Natural killer cell treated with Interleukin-12 subunit alpha and Interleukin-12 subunit beta and Interleukin-15 and Interleukin-18, amount 100 ng/mL, for 72 hours (primary cell): Measurements from ENCODE around the gene TJP1. TPM values are rescaled to one million over a fixed set of nuclear protein-coding genes. Genes with fewer than 3 reads are reported as not detected.
"Not testable (repeated sequence)": the region's sequence is repeated elsewhere in the genome, so short reads cannot be mapped to it uniquely, and the experiment has no call there.

ENCODE experiments used
- ATAC-seq, 2 donors: fragments of 150-1000 bp; cut with Tn5 transposase in 1 of 2; sonication (Bioruptor Pico), chemical (Tn5 transposase) in 1 of 2; 2 replicates each; pipeline ENCODE4 v1.10.0; 2021
- DNase-seq: peaks from one replicate; pipeline ENCODE4 v3.0.0; 2022; ENCODE audit warnings: low spot score
- H3K27ac Mint-ChIP-seq, 2 donors: 1 replicate in 1 of 2; 2 replicates in 1 of 2; pipeline ENCODE4 v1.8.0; 2022; ENCODE audit warnings: mixed read lengths in 2 of 2, mild to moderate bottlenecking in 1 of 2, moderate library complexity in 1 of 2
- H3K27me3 Mint-ChIP-seq, 2 donors: 1 replicate in 1 of 2; 2 replicates in 1 of 2; pipeline ENCODE4 v1.8.0; 2022; ENCODE audit warnings: mixed read lengths in 2 of 2
- H3K36me3 Mint-ChIP-seq: one replicate; pipeline ENCODE4 v1.8.0; 2022; ENCODE audit warnings: mixed read lengths
- H3K4me1 Mint-ChIP-seq, 2 donors: 1 replicate in 1 of 2; 2 replicates in 1 of 2; pipeline ENCODE4 v1.8.0; 2022; ENCODE audit warnings: low read depth in 2 of 2, mixed read lengths in 2 of 2, mild to moderate bottlenecking in 1 of 2
- H3K4me3 Mint-ChIP-seq: one replicate; pipeline ENCODE4 v1.8.0; 2022; ENCODE audit warnings: mixed read lengths
- H3K9me3 Mint-ChIP-seq: 2 replicates; pipeline ENCODE4 v1.8.0; 2022; ENCODE audit warnings: mixed read lengths
- total RNA-seq, 2 donors: library from RNA; stranded (reverse); gene quantifications; one replicate each; pipeline ENCODE4 v1.2.3, GENCODE V29; 2022

The TJP1 gene
- total RNA-seq, 2 donors from 2014 or later = 0.14 TPM; not detected in 1

DNA sequence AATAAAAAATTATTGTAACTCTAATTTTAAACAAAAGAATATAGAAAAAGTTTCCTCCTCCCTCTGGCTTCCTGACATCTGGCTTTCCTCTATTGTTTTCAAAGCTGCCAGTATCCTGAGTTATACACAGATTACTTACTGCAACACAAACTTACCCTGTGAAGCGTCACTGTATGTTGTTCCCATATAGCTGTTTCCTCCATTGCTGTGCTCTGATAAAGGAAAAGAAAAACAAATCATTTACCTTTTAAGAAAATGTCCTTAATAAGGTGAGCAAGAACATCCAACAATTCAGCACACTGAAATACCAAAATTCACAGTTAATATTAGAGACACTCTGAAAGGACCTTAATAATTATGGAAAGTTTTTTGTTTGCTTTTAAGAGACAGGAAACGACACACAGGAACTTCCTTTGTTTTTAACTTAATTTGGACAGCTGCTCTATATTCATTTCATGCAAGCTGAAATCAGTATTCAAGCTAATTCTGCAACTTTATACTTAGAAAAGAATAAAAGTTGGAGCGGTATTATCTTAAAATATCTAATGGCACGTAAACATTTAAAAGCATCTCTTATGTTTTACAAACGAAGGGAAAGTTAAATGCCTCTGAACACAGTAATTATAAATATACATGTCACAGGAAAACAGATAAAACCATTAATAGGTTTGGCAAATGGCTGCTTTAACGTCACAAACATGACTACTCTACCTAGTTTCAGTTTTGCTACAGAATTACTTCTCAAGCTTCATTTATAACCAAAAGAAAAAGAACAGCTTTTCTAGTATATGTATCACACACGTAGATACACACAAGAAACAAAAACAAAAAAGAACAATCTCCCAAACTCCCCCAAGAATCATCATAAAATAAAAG, 21.5 kb downstream of the TJP1 start:
- Mint-ChIP-seq H3K9me3 (no peaks in the 10 kb centered on the region), H3K27ac (no peak overlapping the region)
- no peak for ATAC-seq

DNA sequence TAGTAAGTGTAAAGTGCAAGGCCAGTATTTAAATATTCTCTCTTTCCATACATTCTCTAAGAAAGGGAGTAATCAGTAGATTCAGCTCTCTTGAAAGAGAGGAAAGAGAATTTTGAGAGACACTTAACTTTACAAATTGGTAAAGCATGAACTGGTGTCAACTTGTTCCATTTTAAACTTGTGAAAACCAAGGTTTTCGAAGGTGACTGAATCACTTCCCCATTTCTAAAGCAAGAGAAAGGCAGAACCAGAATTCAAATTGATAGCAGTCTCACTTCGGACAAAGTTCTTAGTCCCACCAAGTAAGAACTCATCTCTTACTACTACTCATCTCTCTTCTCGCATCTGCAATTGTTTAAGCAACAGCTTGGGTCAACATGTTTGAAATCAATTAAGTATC, 22.4 kb downstream of the TJP1 start:
- Mint-ChIP-seq H3K4me1 (no peaks in the 10 kb centered on the region), H3K9me3 (no peaks in the 10 kb centered on the region), H3K27ac (no peak overlapping the region), H3K36me3 (no peaks in the 10 kb centered on the region), H3K27me3 (peaks cover 23 to 43% of the 10 kb centered on the region in 2 donors), H3K4me3 (no peak overlapping the region)
- DNase-seq = no peak
- ATAC-seq = no peak

More for the DNA sequence above, 21.5 kb downstream of the TJP1 start:
- Mint-ChIP-seq H3K36me3 (no peaks in the 10 kb centered on the region), H3K4me1 (no peaks in the 10 kb centered on the region), H3K4me3 (no peak overlapping the region), H3K27me3 (peaks cover 26 to 47% of the 10 kb centered on the region in 2 donors)
- DNase-seq = no peak

GRCh38 chr15:29795610-29796009, 26.7 kb downstream of the TJP1 start:
- DNase-seq = no peak
- Mint-ChIP-seq H3K36me3 (peaks cover 5% of the 10 kb centered on the region), H3K9me3 (peaks cover 3% of the 10 kb centered on the region), H3K4me3 (no peak overlapping the region), H3K4me1 (no peaks in the 10 kb centered on the region), H3K27me3 (peaks cover 30 to 51% of the 10 kb centered on the region in 2 donors), H3K27ac (no peak overlapping the region)
- ATAC-seq = no peak

DNA sequence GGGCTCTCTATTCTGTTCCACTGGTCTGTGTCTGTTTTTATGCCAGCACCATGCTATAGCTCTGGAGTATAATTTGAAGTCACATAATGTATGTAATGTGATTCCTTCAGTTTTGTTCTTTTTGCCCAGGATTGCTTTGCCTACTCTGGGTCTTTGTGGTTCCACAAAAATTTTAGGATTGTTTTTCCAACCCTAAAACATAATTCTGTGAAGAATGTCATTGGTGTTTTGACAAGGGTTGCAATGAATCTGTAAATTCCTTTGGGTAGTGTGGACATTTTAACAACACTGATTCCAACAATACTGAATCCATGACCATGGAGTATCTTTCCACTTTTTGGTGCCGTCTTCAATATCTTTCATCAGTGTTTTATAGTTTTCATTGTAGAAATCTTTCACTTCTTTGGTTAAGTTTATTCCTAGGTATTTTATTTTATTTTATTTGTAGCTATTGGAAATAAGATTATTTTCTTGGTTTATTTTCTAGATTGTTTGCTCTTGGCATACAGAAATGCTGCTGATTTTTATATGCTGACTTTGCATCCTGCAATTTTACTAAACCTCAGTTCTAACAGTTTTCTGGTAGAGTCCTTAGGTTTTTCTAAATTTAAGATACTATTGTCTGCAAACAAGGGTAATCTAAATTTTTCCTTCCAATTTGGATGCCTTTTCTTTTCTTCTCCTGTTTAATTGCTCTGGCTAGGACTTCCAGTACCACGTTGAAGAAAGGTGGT, 29.7 kb downstream of the TJP1 start:
- Mint-ChIP-seq H3K4me3 (no peak overlapping the region), H3K4me1 (no peaks in the 10 kb centered on the region), H3K27me3 (peaks cover 25 to 44% of the 10 kb centered on the region in 2 donors), H3K9me3 (peaks cover 3% of the 10 kb centered on the region), H3K27ac (no peak overlapping the region), H3K36me3 (peaks cover 5% of the 10 kb centered on the region)
- DNase-seq (no peak), ATAC-seq (no peak)

GRCh38 chr15:29790607-29791006, 31.7 kb downstream of the TJP1 start:
- Mint-ChIP-seq H3K4me3 (no peak overlapping the region), H3K27ac (no peak overlapping the region), H3K4me1 (no peaks in the 10 kb centered on the region), H3K27me3 (peaks cover 24 to 44% of the 10 kb centered on the region in 2 donors), H3K9me3 (peaks cover 3% of the 10 kb centered on the region), H3K36me3 (peaks cover 5% of the 10 kb centered on the region)
- DNase-seq (no peak), ATAC-seq (no peak)

DNA sequence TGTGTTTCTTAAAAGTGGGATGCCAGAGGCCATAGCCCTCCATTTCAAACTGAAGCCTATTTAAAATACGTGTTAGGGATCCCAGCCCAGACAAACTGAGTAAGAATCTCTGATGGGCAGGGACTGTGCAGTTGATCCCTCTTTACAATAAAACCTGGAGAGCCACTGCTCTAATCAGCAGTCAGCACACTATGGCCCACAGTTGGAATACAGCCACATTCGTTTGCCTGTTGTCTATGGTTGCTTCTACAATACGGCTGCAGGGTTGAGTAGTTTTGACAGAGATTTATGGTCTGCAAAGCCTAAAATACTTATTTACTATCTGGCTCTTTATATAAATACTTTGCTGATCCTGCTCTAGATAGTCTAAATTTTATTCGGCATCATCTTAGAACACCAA, 32.4 kb downstream of the TJP1 start:
- DNase-seq (no peak), ATAC-seq (no peak)
- Mint-ChIP-seq H3K4me3 (no peak overlapping the region), H3K9me3 (peaks cover 3% of the 10 kb centered on the region), H3K4me1 (no peaks in the 10 kb centered on the region), H3K27me3 (peaks cover 22 to 44% of the 10 kb centered on the region in 2 donors), H3K27ac (no peak overlapping the region), H3K36me3 (peaks cover 5% of the 10 kb centered on the region)

- no peak overlapping the region for H3K4me3 Mint-ChIP-seq
- no peak for DNase-seq
- H3K4me1 Mint-ChIP-seq = no peaks in the 10 kb centered on the region
- peaks cover 15 to 33% of the 10 kb centered on the region in 2 donors for H3K27me3 Mint-ChIP-seq
- no peak for ATAC-seq
- peaks cover 5% of the 10 kb centered on the region for H3K36me3 Mint-ChIP-seq
- H3K27ac Mint-ChIP-seq = no peak overlapping the region
- peaks cover 3% of the 10 kb centered on the region for H3K9me3 Mint-ChIP-seq
Measured at GRCh38 chr15:29788433-29789034, 33.7 kb downstream of the TJP1 start.

DNA sequence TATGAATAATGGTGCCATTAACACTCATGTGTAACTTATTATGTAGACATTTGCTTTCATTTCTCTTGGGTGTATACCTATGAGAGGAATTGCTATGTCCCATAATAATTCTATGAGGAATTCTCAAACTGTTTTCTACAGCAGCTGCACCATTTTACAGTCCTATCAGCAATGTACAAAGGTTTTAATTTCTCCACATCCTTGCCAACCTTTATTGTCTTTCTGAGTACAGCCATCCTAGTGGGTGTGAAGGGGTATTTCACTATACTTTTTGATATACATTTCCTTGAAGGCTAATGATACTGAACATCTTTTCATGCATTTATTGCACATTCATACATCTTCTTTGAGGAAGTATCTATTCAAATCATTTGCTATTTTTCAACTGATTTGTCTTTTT, 34.5 kb downstream of the TJP1 start:
- no peaks in the 10 kb centered on the region for H3K36me3 Mint-ChIP-seq
- H3K9me3 Mint-ChIP-seq = peaks cover 3% of the 10 kb centered on the region

GRCh38 chr15:29785642-29786041, 36.6 kb downstream of the TJP1 start:
- Mint-ChIP-seq H3K9me3 (no peaks in the 10 kb centered on the region), H3K4me3 (no peak overlapping the region), H3K4me1 (no peaks in the 10 kb centered on the region), H3K27ac (no peak overlapping the region), H3K27me3 (peaks cover 13 to 31% of the 10 kb centered on the region in 2 donors), H3K36me3 (no peaks in the 10 kb centered on the region)
- ATAC-seq (no peak), DNase-seq (no peak)

More for the DNA sequence above, 34.5 kb downstream of the TJP1 start:
- Mint-ChIP-seq H3K27ac (no peak overlapping the region), H3K4me1 (no peaks in the 10 kb centered on the region), H3K27me3 (peaks cover 9 to 26% of the 10 kb centered on the region in 2 donors), H3K4me3 (no peak overlapping the region)
- no peak for ATAC-seq
- no peak for DNase-seq

- H3K9me3 Mint-ChIP-seq = no peaks in the 10 kb centered on the region
- DNase-seq (no peak), ATAC-seq (no peak)
- H3K27me3 Mint-ChIP-seq = peaks cover 16 to 36% of the 10 kb centered on the region in 2 donors
- no peaks in the 10 kb centered on the region for H3K36me3 Mint-ChIP-seq
- H3K4me1 Mint-ChIP-seq = no peaks in the 10 kb centered on the region
- no peak overlapping the region for H3K4me3 Mint-ChIP-seq
- H3K27ac Mint-ChIP-seq = no peak overlapping the region
Measured at GRCh38 chr15:29785136-29785535, 37.1 kb downstream of the TJP1 start.

GRCh38 chr15:29784413-29784812, 37.9 kb downstream of the TJP1 start:
- Mint-ChIP-seq H3K4me1 (no peaks in the 10 kb centered on the region), H3K36me3 (no peaks in the 10 kb centered on the region), H3K27ac (no peak overlapping the region), H3K27me3 (peaks cover 21 to 42% of the 10 kb centered on the region in 2 donors), H3K4me3 (no peak overlapping the region), H3K9me3 (no peaks in the 10 kb centered on the region)
- DNase-seq (no peak), ATAC-seq (no peak)

- H3K27ac Mint-ChIP-seq, H3K36me3 Mint-ChIP-seq, H3K4me3 Mint-ChIP-seq, ATAC-seq, H3K4me1 Mint-ChIP-seq, H3K9me3 Mint-ChIP-seq, DNase-seq: not testable (repeated sequence)
- H3K27me3 Mint-ChIP-seq = peaks cover 32 to 54% of the 10 kb centered on the region in 2 donors
Measured at GRCh38 chr15:29782816-29783215, 39.5 kb downstream of the TJP1 start.

GRCh38 chr15:29778382-29778781, 43.9 kb downstream of the TJP1 start:
- ATAC-seq = no peak
- DNase-seq = no peak
- H3K27me3 Mint-ChIP-seq = peaks cover 46 to 61% of the 10 kb centered on the region in 2 donors
- H3K36me3 Mint-ChIP-seq = no peaks in the 10 kb centered on the region
- no peaks in the 10 kb centered on the region for H3K4me1 Mint-ChIP-seq
- no peaks in the 10 kb centered on the region for H3K9me3 Mint-ChIP-seq
- H3K27ac Mint-ChIP-seq = no peak overlapping the region
- H3K4me3 Mint-ChIP-seq = no peak overlapping the region

- Mint-ChIP-seq H3K4me3 (no peak overlapping the region), H3K27me3 (peaks cover 44 to 56% of the 10 kb centered on the region in 2 donors), H3K9me3 (no peaks in the 10 kb centered on the region), H3K4me1 (no peaks in the 10 kb centered on the region), H3K27ac (no peak overlapping the region), H3K36me3 (no peaks in the 10 kb centered on the region)
- ATAC-seq = no peak
- no peak for DNase-seq
Measured at GRCh38 chr15:29776859-29777258, 45.4 kb downstream of the TJP1 start.
